Uterus (tissue), 4 donors: ENCODE measurements around the gene RIMS1. TPM values are rescaled to one million over a fixed set of nuclear protein-coding genes. Genes with fewer than 3 reads are reported as not detected.

Source experiments
- DNase-seq, 2 donors: peaks; one replicate each; pipeline ENCODE4 v3.0.0-alpha.2; 2019 to 2020
- H3K27ac ChIP-seq, 2 donors: fragments of 200-600 bp; sonication (generic); 1 replicate in 1 of 2; 2 replicates in 1 of 2; pipeline ENCODE4 v1.5.1; 2016 to 2018
- H3K27me3 ChIP-seq, 2 donors: fragments of 200-600 bp; sonication (generic); one replicate each; pipeline ENCODE4 v1.5.1; 2018 to 2019; ENCODE audit warnings: control low read depth in 1 of 2
- H3K36me3 ChIP-seq, 2 donors: fragments of 200-600 bp; sonication (generic); one replicate each; pipeline ENCODE4 v1.5.1; 2019; ENCODE audit warnings: control low read depth in 1 of 2
- H3K4me1 ChIP-seq, 2 donors: fragments of 200-600 bp; sonication (generic); one replicate each; pipeline ENCODE4 v1.5.1; 2018 to 2019; ENCODE audit warnings: control low read depth in 1 of 2
- H3K4me3 ChIP-seq, 2 donors: fragments of 200-600 bp; sonication (generic); 1 replicate in 1 of 2; 2 replicates in 1 of 2; pipeline ENCODE4 v1.5.1; 2018 to 2019; ENCODE audit warnings: mild to moderate bottlenecking in 1 of 2
- H3K9me3 ChIP-seq, 2 donors: fragments of 200-600 bp; sonication (generic); one replicate each; pipeline ENCODE4 v1.5.1; 2019; ENCODE audit warnings: control low read depth in 1 of 2
- CTCF ChIP-seq, 4 experiments: fragments of 200-600 bp in 2 of 4; fragments of 450-650 bp in 2 of 4; sonication (generic) in 2 of 4; IDR thresholded peaks; one replicate each; pipeline ENCODE4 v1.5.1; 2016 to 2019; ENCODE audit warnings: antibody characterized with exemption in 4 of 4, mild to moderate bottlenecking in 2 of 4, moderate library complexity in 1 of 4
- POLR2A ChIP-seq, 2 donors: fragments of 450-650 bp; IDR thresholded peaks; one replicate each; pipeline ENCODE4 v1.6.1; 2016; ENCODE audit warnings: antibody characterized with exemption in 2 of 2, mild to moderate bottlenecking in 1 of 2, moderate library complexity in 1 of 2
- intact Hi-C: fragments of 100-400 bp; cut with DNase I; formaldehyde crosslinking; loops from one replicate; pipeline ENCODE4 v1.15.1; 2023; ENCODE audit warnings: low total_unique reads
- total RNA-seq, 4 donors: library from RNA; depleted of rRNA in 3 of 4; stranded (reverse); fragments of >200 nt in 3 of 4; gene quantifications; one replicate each; pipeline versions ENCODE4 v1.1.0 to v1.2.4, GENCODE V29; 2014 to 2023
- donor health status: DM: yes; HTN: yes; CAD: no.

The RIMS1 gene
- total RNA-seq, 4 donors from 2014 or later: 0.88 to 24.9 TPM; not detected in 2

- Histone ChIP-seq H3K27ac (no peak overlapping the region), H3K9me3 (no peaks in the 10 kb centered on the region), H3K4me3 (no peak overlapping the region), H3K36me3 (peaks cover 0 to 3% of the 10 kb centered on the region in 2 donors), H3K4me1 (no peaks in the 10 kb centered on the region), H3K27me3 (peaks cover 0 to under 1% of the 10 kb centered on the region in 2 donors)
- intact Hi-C loops: no loop called here
- TF ChIP-seq CTCF (IDR thresholded peaks at IDR 0.05) (no peak), POLR2A (IDR thresholded peaks at IDR 0.05) (no peak)
- DNase-seq: no peak
Measured at GRCh38 chr6:72365773-72366172, 479.4 kb downstream of the RIMS1 start.

- Histone ChIP-seq H3K36me3 (peaks cover 0 to 3% of the 10 kb centered on the region in 2 donors), H3K4me3 (no peak overlapping the region), H3K27ac (no peak overlapping the region), H3K4me1 (no peaks in the 10 kb centered on the region), H3K27me3 (no peaks in the 10 kb centered on the region), H3K9me3 (no peaks in the 10 kb centered on the region)
- no peak for DNase-seq
- no peak for TF ChIP-seq POLR2A (IDR thresholded peaks at IDR 0.05)
- TF ChIP-seq CTCF (IDR thresholded peaks at IDR 0.05): no peak
- intact Hi-C loops: no loop called here
Measured at GRCh38 chr6:72367439-72367838, 481.1 kb downstream of the RIMS1 start.

GRCh38 chr6:72371473-72371872 lies 485.1 kb downstream of the RIMS1 start:
- no peaks in the 10 kb centered on the region for H3K4me1 ChIP-seq
- H3K27ac ChIP-seq: no peak overlapping the region
- TF ChIP-seq POLR2A (IDR thresholded peaks at IDR 0.05) (no peak), CTCF (IDR thresholded peaks at IDR 0.05) (no peak)
- peaks cover 0 to 3% of the 10 kb centered on the region in 2 donors for H3K36me3 ChIP-seq
- H3K27me3 ChIP-seq: no peaks in the 10 kb centered on the region
- DNase-seq: no peak
- no peak overlapping the region for H3K4me3 ChIP-seq
- H3K9me3 ChIP-seq: no peaks in the 10 kb centered on the region
- intact Hi-C loops: no loop called here

GRCh38 chr6:72374172-72374571 lies 487.8 kb downstream of the RIMS1 start:
- Histone ChIP-seq H3K27ac (no peak overlapping the region), H3K36me3 (no peaks in the 10 kb centered on the region), H3K4me1 (no peaks in the 10 kb centered on the region), H3K27me3 (no peaks in the 10 kb centered on the region), H3K9me3 (no peaks in the 10 kb centered on the region), H3K4me3 (no peak overlapping the region)
- DNase-seq: no peak
- TF ChIP-seq POLR2A (IDR thresholded peaks at IDR 0.05) (no peak), CTCF (IDR thresholded peaks at IDR 0.05) (no peak)
- intact Hi-C loops: no loop called here

- H3K27me3 ChIP-seq: no peaks in the 10 kb centered on the region
- no peaks in the 10 kb centered on the region for H3K4me1 ChIP-seq
- intact Hi-C loops: no loop called here
- H3K36me3 ChIP-seq: no peaks in the 10 kb centered on the region
- no peak overlapping the region for H3K4me3 ChIP-seq
- TF ChIP-seq POLR2A (IDR thresholded peaks at IDR 0.05) (no peak), CTCF (IDR thresholded peaks at IDR 0.05) (no peak)
- no peak overlapping the region for H3K27ac ChIP-seq
- DNase-seq: no peak
- no peaks in the 10 kb centered on the region for H3K9me3 ChIP-seq
Measured at GRCh38 chr6:72374857-72375256, 488.5 kb downstream of the RIMS1 start.
